GDM1 (cell line): ENCODE data around the gene RAD23A.
"Not testable (repeated sequence)": the region's sequence is repeated elsewhere in the genome, so short reads cannot be mapped to it uniquely, and the experiment has no call there.

ENCODE experiments used
- DNase-seq: peaks from one replicate; lab custom pipeline; 2025; lab: John Stamatoyannopoulos, UW

RAD23A gene

DNA sequence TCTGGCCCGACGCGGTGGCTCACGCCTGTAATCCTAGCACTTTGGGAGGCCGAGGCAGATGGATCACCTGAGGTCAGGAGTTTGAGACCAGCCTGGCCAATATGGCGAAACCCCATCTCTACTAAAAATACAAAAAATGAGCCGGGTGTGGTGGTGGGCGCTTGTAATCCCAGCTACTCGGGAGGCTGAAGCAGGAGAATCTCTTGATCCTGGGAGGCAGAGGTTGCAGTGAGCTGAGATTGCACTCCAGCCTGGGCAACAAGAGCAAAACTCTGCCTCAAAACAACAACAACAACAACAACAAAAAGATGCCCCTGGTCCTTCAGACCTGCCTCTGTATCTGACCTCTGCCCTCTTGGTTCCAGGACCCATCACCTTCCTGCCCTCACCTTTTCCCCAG lies 9.9 kb downstream of the RAD23A start:
- not testable (repeated sequence) for DNase-seq

- DNase-seq = no peak
Measured at GRCh38 chr19:12955996-12956395, 10.3 kb downstream of the RAD23A start.

DNA sequence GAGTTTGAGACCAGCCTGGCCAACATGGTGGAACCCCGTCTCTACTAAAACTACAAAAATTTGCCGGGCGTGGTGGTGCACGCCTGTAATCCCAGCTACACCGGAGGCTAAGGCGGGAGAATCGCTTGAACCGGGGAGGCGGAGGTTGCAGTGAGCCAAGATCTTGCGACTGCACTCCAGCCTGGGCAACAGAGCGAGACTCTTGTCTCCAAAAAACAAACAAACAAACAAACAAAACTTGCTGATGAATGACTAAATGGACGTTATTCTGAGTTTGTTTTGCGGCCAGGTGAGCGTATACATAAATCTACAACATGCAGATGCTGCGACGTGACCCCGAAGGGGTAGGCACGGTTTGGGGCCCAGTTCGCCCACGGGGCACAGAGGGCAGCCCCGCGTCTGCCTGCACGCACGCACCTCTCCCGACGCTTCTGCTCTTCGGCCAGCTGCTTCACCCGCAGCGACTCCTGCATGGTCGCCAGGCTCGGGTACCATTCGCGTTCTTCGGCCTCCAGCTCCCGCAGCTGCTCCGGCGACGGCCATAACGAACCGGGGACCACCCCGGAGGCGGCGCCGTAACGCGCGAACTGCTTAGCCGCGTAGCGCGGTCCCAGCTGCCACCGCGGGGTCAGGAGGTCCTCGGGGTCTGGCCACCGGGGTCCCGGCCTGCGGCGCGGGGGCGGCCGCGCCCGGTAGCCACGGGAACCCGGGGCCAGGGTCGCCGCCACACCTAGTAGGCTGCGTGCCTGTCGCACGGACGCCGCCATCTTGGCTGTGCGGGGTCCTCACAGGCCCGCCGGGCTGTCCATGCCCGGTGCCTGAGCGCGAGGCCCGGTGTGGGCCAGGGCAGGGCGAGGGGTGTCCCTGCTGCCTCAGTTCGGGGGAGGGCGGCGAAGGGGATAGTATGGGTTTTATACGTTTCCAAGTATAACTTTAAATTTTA lies 11.1 kb downstream of the RAD23A start, which contains the start of gene GADD45GIP1:
GADD45GIP1 (minus strand) TSS at position 778 of the 943 bp plus-strand sequence; CDS start at position 767, 11 bp downstream.
- peak; percentile 81 for DNase-seq

GRCh38 chr19:12957389-12957952 lies 11.8 kb downstream of the RAD23A start:
- not testable (repeated sequence) for DNase-seq

DNA sequence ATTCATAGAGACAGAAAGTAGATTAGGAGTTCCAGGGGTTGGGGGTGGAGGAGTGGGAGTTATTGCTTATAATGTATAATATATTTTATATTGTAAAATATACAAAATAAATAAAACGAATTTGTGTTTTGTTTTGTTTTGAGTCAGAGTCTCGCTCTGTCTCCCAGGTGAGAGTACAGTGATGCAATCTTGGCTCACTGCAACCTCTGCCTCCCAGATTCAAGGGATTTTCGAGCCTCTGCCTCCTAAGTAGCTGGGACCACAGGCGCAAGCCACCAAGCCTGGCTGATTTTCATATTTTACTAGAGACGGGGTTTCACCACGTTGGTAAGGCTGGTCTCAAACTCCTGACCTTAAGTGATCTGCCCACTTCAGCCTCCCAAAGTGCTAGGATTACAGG lies 13.8 kb downstream of the RAD23A start:
- no peak for DNase-seq

- peak; percentile 65 for DNase-seq
Measured at GRCh38 chr19:12965017-12965811, 19.6 kb downstream of the RAD23A start.

GRCh38 chr19:12965812-12966135 lies 20.1 kb downstream of the RAD23A start:
- no peak for DNase-seq

DNA sequence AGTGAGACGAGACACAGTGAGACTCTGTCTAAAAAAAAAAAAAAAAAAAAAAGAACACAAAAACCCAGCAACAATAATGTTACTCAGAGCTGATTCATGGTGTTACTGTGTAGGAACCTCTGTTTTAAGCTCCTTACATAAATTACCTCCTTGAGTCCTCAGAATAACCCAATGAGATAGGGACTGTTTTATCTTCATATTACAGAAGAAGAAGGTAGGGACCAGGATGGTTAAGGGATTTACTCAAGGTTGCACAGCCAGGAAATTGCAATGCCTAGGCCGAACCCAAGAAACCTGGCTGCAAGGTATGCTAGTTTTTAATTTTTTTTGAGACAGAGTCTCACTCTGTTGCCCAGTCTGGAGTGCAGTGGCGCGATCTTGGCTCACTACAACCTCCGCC lies 22.2 kb downstream of the RAD23A start:
- DNase-seq = no peak

DNA sequence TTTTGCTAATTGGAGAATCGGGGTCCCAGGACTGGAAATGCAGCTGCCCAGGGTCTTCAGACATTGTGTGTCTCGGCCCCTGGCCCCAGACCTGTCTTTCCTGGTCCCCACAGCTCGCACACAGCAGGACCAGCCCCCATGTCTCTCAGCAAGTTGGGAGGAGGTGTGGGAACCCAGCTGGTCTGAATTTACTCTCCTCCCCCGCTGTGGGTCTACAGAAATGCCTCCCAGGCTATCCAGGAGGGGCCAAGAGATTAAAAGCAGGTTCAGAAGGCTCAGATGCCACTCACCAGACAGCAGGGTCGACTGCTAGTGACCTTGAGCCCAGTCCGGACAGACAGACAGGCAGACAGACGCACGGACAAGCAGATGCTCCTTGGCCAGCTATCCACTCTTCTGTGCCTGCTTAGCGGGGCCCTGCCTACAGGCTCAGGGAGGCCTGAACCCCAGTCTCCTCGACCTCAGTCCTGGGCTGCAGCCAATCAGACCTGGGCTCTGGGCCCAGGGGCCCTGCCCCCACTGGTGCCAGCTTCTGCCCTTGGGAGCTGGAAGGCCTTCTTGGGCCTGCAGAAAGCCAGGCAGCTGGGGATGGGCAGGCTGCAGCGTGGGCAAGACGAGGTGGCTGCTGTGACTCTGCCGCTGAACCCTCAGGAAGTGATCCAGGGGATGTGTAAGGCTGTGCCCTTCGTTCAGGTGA lies 23.8 kb downstream of the RAD23A start, which contains the start of gene DAND5:
DAND5 (plus strand) TSS at position 285 of the 697 bp plus-strand sequence; CDS start at position 370, 85 bp downstream.
- no peak for DNase-seq

- DNase-seq = no peak
Measured at GRCh38 chr19:12970070-12970820, 24.6 kb downstream of the RAD23A start.

- DNase-seq = no peak
Measured at GRCh38 chr19:12973236-12973635, 27.6 kb downstream of the RAD23A start.

- DNase-seq = no peak
Measured at GRCh38 chr19:12974301-12975220, 28.9 kb downstream of the RAD23A start.

DNA sequence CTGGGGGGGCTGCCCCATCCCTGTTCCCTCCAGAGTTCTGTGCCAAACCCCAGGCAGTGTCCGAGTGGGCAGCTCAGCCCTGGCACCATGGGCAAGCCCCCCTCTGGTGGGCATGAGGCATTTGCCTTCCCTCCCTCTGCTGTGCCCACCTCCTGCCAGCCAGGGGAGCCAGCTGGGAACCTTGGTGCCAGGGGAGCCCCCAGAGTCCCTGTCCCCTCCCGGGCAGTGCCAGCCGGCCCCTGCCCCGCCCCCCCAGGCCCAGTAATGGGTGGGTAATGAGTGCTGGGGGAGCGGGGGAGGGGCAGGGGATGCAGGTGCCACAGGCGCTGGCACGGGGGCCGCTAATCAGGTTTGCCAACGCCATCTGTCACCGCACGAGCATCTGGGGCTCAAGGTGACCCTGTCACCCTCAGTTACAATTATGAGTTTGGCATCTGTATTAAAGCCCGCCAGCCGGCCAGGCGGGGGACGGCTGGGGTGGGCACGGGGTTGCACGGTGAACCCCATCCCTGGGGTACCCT lies 29.6 kb downstream of the RAD23A start:
- no peak for DNase-seq

- DNase-seq = not testable (repeated sequence)
Measured at GRCh38 chr19:12976109-12976508, 30.4 kb downstream of the RAD23A start.

GRCh38 chr19:12979974-12980373 lies 34.3 kb downstream of the RAD23A start:
- no peak for DNase-seq

DNA sequence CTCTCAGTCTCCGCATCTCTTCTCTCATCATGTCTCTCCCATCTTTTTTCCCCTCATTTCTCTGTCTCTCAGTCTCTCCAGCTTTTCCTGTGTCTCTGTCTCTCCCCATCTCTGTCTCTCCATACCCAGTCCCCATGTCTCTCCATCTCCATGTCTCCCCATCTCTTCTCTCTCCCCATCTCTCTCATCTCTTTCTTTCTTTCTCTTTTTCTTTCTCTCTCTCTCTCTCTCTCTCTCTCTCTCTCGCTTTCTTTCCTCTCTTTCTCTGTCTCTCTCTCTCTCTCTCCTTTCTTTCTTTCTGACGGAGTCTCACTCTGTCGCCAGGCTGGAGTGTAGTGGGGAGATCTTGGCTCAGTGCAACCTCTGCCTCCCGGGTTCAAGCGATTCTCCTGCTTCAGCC lies 37.0 kb downstream of the RAD23A start:
- DNase-seq = no peak

GRCh38 chr19:12983091-12983490 lies 37.4 kb downstream of the RAD23A start:
- no peak for DNase-seq

- DNase-seq = peak; percentile 67
Measured at GRCh38 chr19:12983542-12984142, 38.0 kb downstream of the RAD23A start.

DNA sequence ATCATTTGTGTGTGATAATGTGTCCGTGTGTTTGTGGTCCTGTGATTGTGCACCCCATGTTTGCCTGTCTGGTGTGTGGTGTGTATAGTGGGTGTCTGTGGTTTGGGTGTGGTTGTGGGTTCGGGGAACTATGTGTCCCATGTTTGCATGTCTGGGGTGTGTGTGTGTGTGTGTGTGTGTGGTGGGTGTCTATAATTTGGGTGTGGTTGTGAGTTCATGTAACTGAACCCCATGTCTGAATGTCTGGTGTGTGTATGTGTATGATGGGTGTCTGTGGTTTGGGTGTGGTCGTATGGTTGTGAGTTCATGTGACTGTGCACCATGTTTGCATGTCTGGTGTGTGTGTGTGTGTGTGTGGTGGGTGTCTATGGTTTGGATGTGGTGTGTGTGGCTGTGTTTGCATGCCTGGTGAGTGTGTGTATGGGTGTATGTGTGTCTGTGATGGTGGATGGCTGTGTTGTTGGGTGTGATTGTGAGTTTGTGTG lies 38.5 kb downstream of the RAD23A start:
- no peak for DNase-seq
